ENCODE results near the gene IFRD2. TPM values are rescaled to one million over a fixed set of nuclear protein-coding genes. Genes with fewer than 3 reads are reported as not detected.

Gene IFRD2
- total RNA-seq, 4 donors from 2014 or later = 63.9 to 96.5 (median 88.4) TPM

GRCh38 chr3:50242381-50242770, 49.9 kb downstream of the IFRD2 start:
- intact Hi-C loops (cut with DNase I) = no loop called here
- Histone ChIP-seq H3K4me1 (peaks cover 50 to 84% of the 10 kb centered on the region in 2 donors), H3K27me3 (no peaks in the 10 kb centered on the region), H3K9me3 (no peaks in the 10 kb centered on the region), H3K4me3 (replicated peaks in 1 of 3) (no peak overlapping the region), H3K27ac (peak overlapping the region in 2 of 3 donors; percentile 69 to 86), H3K36me3 (peaks cover 3 to 4% of the 10 kb centered on the region in 2 donors)
- TF ChIP-seq CTCF (IDR thresholded peaks at IDR 0.05) (no peak), POLR2A (IDR thresholded peaks at IDR 0.05) (no peak)
- DNase-seq = no peak
- 53 to 57% methylated on average over 3 of the region's 3 CpGs for WGBS, 2 donors

- no peak overlapping the region for H3K4me3 ChIP-seq (replicated peaks in 1 of 3)
Observed at GRCh38 chr3:50241713-50242380, 50.4 kb downstream of the IFRD2 start.

GRCh38 chr3:50241163-50241562, 51.1 kb downstream of the IFRD2 start:
- intact Hi-C loops (cut with DNase I) = no loop called here
- 65 to 70% methylated on average over 2 to 4 of the region's 4 CpGs for WGBS, 2 donors
- H3K27ac ChIP-seq = peak overlapping the region in 2 of 3 donors; percentile 69 to 86
- no peak for TF ChIP-seq CTCF (IDR thresholded peaks at IDR 0.05)
- TF ChIP-seq POLR2A (IDR thresholded peaks at IDR 0.05) = no peak
- DNase-seq = no peak
- no peak overlapping the region for H3K4me3 ChIP-seq (replicated peaks in 1 of 3)
- H3K4me1 ChIP-seq = peaks cover 51 to 72% of the 10 kb centered on the region in 2 donors
- H3K36me3 ChIP-seq = peaks cover 3 to 4% of the 10 kb centered on the region in 2 donors
- no peaks in the 10 kb centered on the region for H3K27me3 ChIP-seq
- H3K9me3 ChIP-seq = no peaks in the 10 kb centered on the region

More at GRCh38 chr3:50241713-50242380, 50.4 kb downstream of the IFRD2 start:
- Histone ChIP-seq H3K27me3 (no peaks in the 10 kb centered on the region), H3K9me3 (no peaks in the 10 kb centered on the region), H3K4me1 (peaks cover 55 to 79% of the 10 kb centered on the region in 2 donors), H3K36me3 (peaks cover 3 to 4% of the 10 kb centered on the region in 2 donors), H3K27ac (peak overlapping the region; percentile 5 to 86 (median 69))
- no peak for DNase-seq
- TF ChIP-seq CTCF (IDR thresholded peaks at IDR 0.05) (no peak), POLR2A (IDR thresholded peaks at IDR 0.05) (no peak)
- intact Hi-C loops (cut with DNase I) = no loop called here
- WGBS, 2 donors = 52 to 72% methylated on average over 4 to 5 of the region's 7 CpGs

- Histone ChIP-seq H3K27ac (peak overlapping the region in 2 of 3 donors; percentile 80 to 83), H3K4me1 (peaks cover 41 to 66% of the 10 kb centered on the region in 2 donors)
- intact Hi-C loops (cut with DNase I) = no loop called here
Observed at GRCh38 chr3:50239649-50240048, 52.6 kb downstream of the IFRD2 start.

More at GRCh38 chr3:50239649-50240048, 52.6 kb downstream of the IFRD2 start:
- DNase-seq = no peak
- Histone ChIP-seq H3K27me3 (no peaks in the 10 kb centered on the region), H3K36me3 (peaks cover 3 to 4% of the 10 kb centered on the region in 2 donors), H3K9me3 (no peaks in the 10 kb centered on the region), H3K4me3 (replicated peaks in 1 of 3) (no peak overlapping the region)
- TF ChIP-seq CTCF (IDR thresholded peaks at IDR 0.05) = no peak
- WGBS, 2 donors = 67 to 79% methylated on average over 3 to 4 of the region's 4 CpGs
